Mesenchymal stem cell (in vitro differentiated cells and primary cell): Measurements from ENCODE around the gene NEK2.
"Not testable (repeated sequence)": the region's sequence is repeated elsewhere in the genome, so short reads cannot be mapped to it uniquely, and the experiment has no call there.

Experiments used
- DNase-seq: peaks from one replicate; pipeline ENCODE4 v3.0.0-alpha.2; 2013
- H2AFZ ChIP-seq: one replicate; pipeline ENCODE4 v1.6.1; 2013; ENCODE audit warnings: low read depth, mild to moderate bottlenecking, control low read depth, inconsistent platforms, low read length, moderate library complexity
- H2AK5ac ChIP-seq: 2 replicates; pipeline ENCODE4 v1.6.1; 2013; ENCODE audit warnings: low read length, moderate library complexity, mild to moderate bottlenecking, inconsistent platforms; ENCODE audit not compliant: severe bottlenecking
- H2BK120ac ChIP-seq: one replicate; pipeline ENCODE4 v1.6.1; 2013; ENCODE audit warnings: low read depth, mild to moderate bottlenecking, inconsistent platforms, low read length, moderate library complexity
- H2BK12ac ChIP-seq, 2 experiments: one replicate each; pipeline ENCODE4 v1.6.1; 2013; ENCODE audit warnings: inconsistent platforms in 2 of 2, low read length in 2 of 2, mild to moderate bottlenecking in 2 of 2, moderate library complexity in 2 of 2, control low read depth in 1 of 2
- H2BK15ac ChIP-seq: one replicate; pipeline ENCODE4 v1.6.1; 2013; ENCODE audit warnings: mild to moderate bottlenecking, low read depth, inconsistent platforms; ENCODE audit not compliant: poor library complexity, severe bottlenecking
- H2BK5ac ChIP-seq: 2 replicates; pipeline ENCODE4 v1.6.1; 2013; ENCODE audit warnings: low read depth, mild to moderate bottlenecking, low read length, control low read depth, inconsistent platforms; ENCODE audit not compliant: poor library complexity, severe bottlenecking
- H3K14ac ChIP-seq, 2 experiments: one replicate each; pipeline ENCODE4 v1.6.1; 2013; ENCODE audit warnings: inconsistent platforms in 2 of 2, low read length in 2 of 2, control low read depth in 1 of 2, mild to moderate bottlenecking in 1 of 2, moderate library complexity in 1 of 2
- H3K18ac ChIP-seq, 2 experiments: one replicate each; pipeline ENCODE4 v1.6.1; 2013; ENCODE audit warnings: inconsistent platforms in 2 of 2, low read length in 2 of 2, control low read depth in 1 of 2, low read depth in 1 of 2, mild to moderate bottlenecking in 1 of 2
- H3K23ac ChIP-seq, 2 experiments: one replicate each; pipeline ENCODE4 v1.6.1; 2013; ENCODE audit warnings: inconsistent platforms in 2 of 2, low read length in 2 of 2, mild to moderate bottlenecking in 2 of 2, moderate library complexity in 2 of 2, control low read depth in 1 of 2
- H3K27ac ChIP-seq: 2 replicates; pipeline ENCODE4 v1.5.1; 2013; ENCODE audit warnings: mild to moderate bottlenecking, moderate library complexity, low read length, control low read depth, inconsistent platforms; ENCODE audit not compliant: poor library complexity, severe bottlenecking
- H3K27me3 ChIP-seq, 2 experiments: 2 replicates each; pipeline versions ENCODE4 v1.6.1 to v1.7.0; 2013; ENCODE audit warnings: low read length in 2 of 2, mild to moderate bottlenecking in 2 of 2, moderate library complexity in 2 of 2, control low read depth in 1 of 2, inconsistent platforms in 1 of 2; ENCODE audit not compliant: control insufficient read depth in 1 of 2, insufficient read depth in 1 of 2
- H3K36me3 ChIP-seq, 2 experiments: 2 replicates each; pipeline versions ENCODE4 v1.6.1 to v1.7.0; 2013; ENCODE audit warnings: low read length in 2 of 2, control low read depth in 1 of 2, inconsistent platforms in 1 of 2, low read depth in 1 of 2, mild to moderate bottlenecking in 1 of 2; ENCODE audit not compliant: insufficient read depth in 2 of 2, control insufficient read depth in 1 of 2
- H3K4ac ChIP-seq, 2 experiments: one replicate each; pipeline ENCODE4 v1.6.1; 2013; ENCODE audit warnings: inconsistent platforms in 2 of 2, low read length in 2 of 2, mild to moderate bottlenecking in 2 of 2, moderate library complexity in 2 of 2, control low read depth in 1 of 2, low read depth in 1 of 2
- H3K4me1 ChIP-seq: 2 replicates; pipeline ENCODE4 v1.6.1; 2013; ENCODE audit warnings: low read depth, low read length, control low read depth; ENCODE audit not compliant: control insufficient read depth, insufficient read depth
- H3K4me2 ChIP-seq: 2 replicates; pipeline ENCODE4 v1.6.1; 2013; ENCODE audit warnings: low read length, mild to moderate bottlenecking, inconsistent platforms; ENCODE audit not compliant: poor library complexity, severe bottlenecking
- H3K4me3 ChIP-seq, 2 experiments: 2 replicates each; pipeline versions ENCODE4 v1.5.1 to v1.7.0; 2013; ENCODE audit warnings: low read length in 2 of 2, mild to moderate bottlenecking in 2 of 2, control low read depth in 1 of 2, low read depth in 1 of 2; ENCODE audit not compliant: insufficient read depth in 1 of 2
- H3K79me1 ChIP-seq: replicated peaks from 2 replicates; pipeline ENCODE4 v1.6.1; 2013; ENCODE audit warnings: mild to moderate bottlenecking, control low read depth, low read length, inconsistent platforms; ENCODE audit not compliant: poor library complexity, severe bottlenecking
- H3K9ac ChIP-seq: 2 replicates; pipeline ENCODE4 v1.7.0; 2013; ENCODE audit warnings: mild to moderate bottlenecking, low read length, moderate library complexity
- H3K9me3 ChIP-seq: 2 replicates; pipeline ENCODE4 v1.7.0; 2013; ENCODE audit warnings: mild to moderate bottlenecking, low read length; ENCODE audit not compliant: control insufficient read depth
- H4K8ac ChIP-seq: one replicate; pipeline ENCODE4 v1.6.1; 2013; ENCODE audit warnings: inconsistent platforms, mild to moderate bottlenecking, low read length, moderate library complexity
- H4K91ac ChIP-seq: one replicate; pipeline ENCODE4 v1.6.1; 2013; ENCODE audit warnings: mild to moderate bottlenecking, low read length, inconsistent platforms
- WGBS: methylation state at CpG from one replicate; pipeline ENCODE4 v1.1.7; 2013; ENCODE audit warnings: mixed read lengths; 5-methylcytosine and 5-hydroxymethylcytosine counted together

Gene NEK2

GRCh38 chr1:211722277-211723175 lies 47.1 kb upstream of the NEK2 start:
- Histone ChIP-seq H2BK15ac (no peak overlapping the region), H3K9me3 (no peaks in the 10 kb centered on the region), H2BK12ac (no peak overlapping the region), H3K4ac (no peak overlapping the region), H3K79me1 (no peaks in the 10 kb centered on the region), H2AFZ (no peak overlapping the region), H3K27ac (no peak overlapping the region), H3K27me3 (peaks cover 4 to 15% of the 10 kb centered on the region in 2 experiments), H3K4me3 (no peak overlapping the region), H2AK5ac (no peak overlapping the region), H4K91ac (no peak overlapping the region), H3K23ac (no peak overlapping the region), H3K4me1 (no peaks in the 10 kb centered on the region), H3K18ac (no peak overlapping the region), H4K8ac (no peak overlapping the region), H3K9ac (no peak overlapping the region), H3K4me2 (no peak overlapping the region), H3K14ac (no peak overlapping the region), H3K36me3 (no peaks in the 10 kb centered on the region), H2BK5ac (no peak overlapping the region), H2BK120ac (no peak overlapping the region)
- no peak for DNase-seq
- 89% methylated on average over 5 of the region's 6 CpGs for WGBS

GRCh38 chr1:211716555-211716954 lies 41.1 kb upstream of the NEK2 start:
- H3K36me3 ChIP-seq, H3K79me1 ChIP-seq, H3K27ac ChIP-seq, DNase-seq, H4K8ac ChIP-seq, H3K9ac ChIP-seq, H3K4me2 ChIP-seq, H2BK15ac ChIP-seq, H3K4me1 ChIP-seq, H3K9me3 ChIP-seq, H2AK5ac ChIP-seq, H2BK12ac ChIP-seq, H2BK5ac ChIP-seq, H3K4ac ChIP-seq, H3K4me3 ChIP-seq, H3K23ac ChIP-seq, H2BK120ac ChIP-seq, H3K18ac ChIP-seq, H4K91ac ChIP-seq, H2AFZ ChIP-seq, H3K14ac ChIP-seq: not testable (repeated sequence)
- WGBS = 97% methylated on average over 4 of the region's 4 CpGs
- peaks cover 0 to 13% of the 10 kb centered on the region in 2 experiments for H3K27me3 ChIP-seq

GRCh38 chr1:211715971-211716370 lies 40.5 kb upstream of the NEK2 start:
- Histone ChIP-seq H3K23ac (no peak overlapping the region), H3K79me1 (no peaks in the 10 kb centered on the region), H2BK12ac (no peak overlapping the region), H2BK120ac (no peak overlapping the region), H3K14ac (no peak overlapping the region), H2AFZ (no peak overlapping the region), H4K91ac (no peak overlapping the region), H3K27ac (no peak overlapping the region), H3K9me3 (no peaks in the 10 kb centered on the region), H3K4ac (no peak overlapping the region), H3K36me3 (no peaks in the 10 kb centered on the region), H3K27me3 (peaks cover 0 to 7% of the 10 kb centered on the region in 2 experiments), H3K18ac (no peak overlapping the region), H3K9ac (no peak overlapping the region), H2AK5ac (no peak overlapping the region), H4K8ac (no peak overlapping the region), H3K4me3 (no peak overlapping the region), H2BK15ac (no peak overlapping the region), H3K4me2 (no peak overlapping the region), H2BK5ac (no peak overlapping the region), H3K4me1 (no peaks in the 10 kb centered on the region)
- WGBS = 55% methylated on average over 2 of the region's 2 CpGs
- DNase-seq = no peak

- DNase-seq = no peak
- Histone ChIP-seq H3K4me2 (no peak overlapping the region), H2BK15ac (no peak overlapping the region), H3K14ac (no peak overlapping the region), H3K27me3 (peaks cover 0 to 6% of the 10 kb centered on the region in 2 experiments), H3K4ac (no peak overlapping the region), H3K9ac (no peak overlapping the region), H2BK120ac (no peak overlapping the region), H3K27ac (no peak overlapping the region), H2BK5ac (no peak overlapping the region), H4K91ac (no peak overlapping the region), H2BK12ac (no peak overlapping the region), H3K36me3 (no peaks in the 10 kb centered on the region), H3K4me1 (no peaks in the 10 kb centered on the region), H3K9me3 (no peaks in the 10 kb centered on the region), H2AK5ac (no peak overlapping the region), H3K79me1 (no peaks in the 10 kb centered on the region), H3K18ac (no peak overlapping the region), H3K4me3 (no peak overlapping the region), H2AFZ (no peak overlapping the region), H4K8ac (no peak overlapping the region), H3K23ac (no peak overlapping the region)
- 76% methylated on average over 2 of the region's 5 CpGs for WGBS
Measured at GRCh38 chr1:211714154-211714553, 38.7 kb upstream of the NEK2 start.
